Loucy (cell line): ENCODE measurements around the gene HSD11B2.
A peak's percentile ranks its signal among the peaks of the same experiment; 100 is the strongest.

Source experiments
- EZH2phosphoT487 ChIP-seq: fragments of 200-600 bp; IDR thresholded peaks from 2 replicates; pipeline ENCODE4 v1.6.1; 2018; ENCODE audit warnings: antibody characterized with exemption, mild to moderate bottlenecking, moderate library complexity, borderline replicate concordance
- TF ChIP-seq, protein P1 (sequence below): fragments of 200-600 bp; sonication (generic); conservative IDR thresholded peaks from 2 replicates; pipeline ENCODE4 v1.5.1; 2014; ENCODE audit warnings: mild to moderate bottlenecking, antibody characterized with exemption, low read length

DNA sequence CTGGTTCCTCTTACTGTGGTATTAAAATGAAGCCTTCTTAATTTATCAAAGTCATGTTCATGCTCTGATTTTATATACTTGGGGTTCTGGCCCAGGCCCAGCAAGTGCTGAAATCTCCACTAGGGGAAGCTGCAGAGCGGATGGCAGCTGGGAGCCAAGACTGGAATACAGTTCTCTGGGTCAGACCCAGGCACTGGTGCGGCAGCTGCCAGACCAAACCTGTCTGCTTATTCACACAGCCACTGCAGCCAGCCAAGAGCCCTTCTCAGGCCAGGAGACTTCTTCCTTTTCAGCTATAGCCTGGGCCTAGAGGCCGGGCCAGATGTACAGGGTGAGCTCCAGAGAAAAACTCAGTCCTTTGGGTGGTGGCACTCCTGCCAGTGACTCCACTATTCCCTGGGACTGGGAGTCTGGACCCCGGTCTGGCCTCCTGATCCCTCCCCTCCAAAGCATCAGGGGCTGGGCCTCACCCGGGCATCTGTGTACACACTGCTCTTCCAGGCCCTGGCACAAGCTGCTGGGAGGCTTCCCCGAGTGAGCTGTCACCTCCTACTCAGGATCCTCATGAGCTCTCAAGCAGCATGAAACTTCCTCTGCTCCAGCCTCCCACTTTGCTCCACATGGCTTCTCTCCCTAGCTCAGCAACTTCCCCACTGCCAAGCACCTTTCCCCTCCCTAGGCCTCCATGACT is 25.6 kb downstream of the HSD11B2 start:
- TF ChIP-seq, protein P1, sequence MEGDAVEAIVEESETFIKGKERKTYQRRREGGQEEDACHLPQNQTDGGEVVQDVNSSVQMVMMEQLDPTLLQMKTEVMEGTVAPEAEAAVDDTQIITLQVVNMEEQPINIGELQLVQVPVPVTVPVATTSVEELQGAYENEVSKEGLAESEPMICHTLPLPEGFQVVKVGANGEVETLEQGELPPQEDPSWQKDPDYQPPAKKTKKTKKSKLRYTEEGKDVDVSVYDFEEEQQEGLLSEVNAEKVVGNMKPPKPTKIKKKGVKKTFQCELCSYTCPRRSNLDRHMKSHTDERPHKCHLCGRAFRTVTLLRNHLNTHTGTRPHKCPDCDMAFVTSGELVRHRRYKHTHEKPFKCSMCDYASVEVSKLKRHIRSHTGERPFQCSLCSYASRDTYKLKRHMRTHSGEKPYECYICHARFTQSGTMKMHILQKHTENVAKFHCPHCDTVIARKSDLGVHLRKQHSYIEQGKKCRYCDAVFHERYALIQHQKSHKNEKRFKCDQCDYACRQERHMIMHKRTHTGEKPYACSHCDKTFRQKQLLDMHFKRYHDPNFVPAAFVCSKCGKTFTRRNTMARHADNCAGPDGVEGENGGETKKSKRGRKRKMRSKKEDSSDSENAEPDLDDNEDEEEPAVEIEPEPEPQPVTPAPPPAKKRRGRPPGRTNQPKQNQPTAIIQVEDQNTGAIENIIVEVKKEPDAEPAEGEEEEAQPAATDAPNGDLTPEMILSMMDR, result peak; percentile 40
- no peak for TF ChIP-seq EZH2phosphoT487
